Breast epithelium (tissue), 4 donors: Measurements from ENCODE around the gene KAT8. TPM values are rescaled to one million over a fixed set of nuclear protein-coding genes. Genes with fewer than 3 reads are reported as not detected.

Experiments used
- DNase-seq, 2 donors: peaks; one replicate each; pipeline ENCODE4 v3.0.0-alpha.2; 2019; ENCODE audit warnings: low spot score in 2 of 2
- H3K27ac ChIP-seq, 2 donors: fragments of 200-600 bp; sonication (generic) in 1 of 2; one replicate each; pipeline ENCODE4 v1.5.1; 2016 to 2019; ENCODE audit warnings: mild to moderate bottlenecking in 1 of 2
- H3K27me3 ChIP-seq, 2 donors: fragments of 200-600 bp; sonication (generic) in 1 of 2; one replicate each; pipeline versions ENCODE4 v1.5.1 to v1.6.0; 2017 to 2019; ENCODE audit warnings: control low read depth in 1 of 2, mild to moderate bottlenecking in 1 of 2
- H3K36me3 ChIP-seq: fragments of 200-600 bp; one replicate; pipeline ENCODE4 v1.5.1; 2019
- H3K4me1 ChIP-seq, 2 donors: fragments of 200-600 bp; sonication (generic); one replicate each; pipeline ENCODE4 v1.5.1; 2016 to 2019; ENCODE audit warnings: control low read depth in 1 of 2
- H3K4me3 ChIP-seq, 3 donors: fragments of 200-600 bp; sonication (generic); 1 replicate in 2 of 3; 2 replicates in 1 of 3; pipeline ENCODE4 v1.5.1; 2016 to 2019; ENCODE audit warnings: mild to moderate bottlenecking in 3 of 3, moderate library complexity in 2 of 3
- H3K9me3 ChIP-seq, 2 donors: fragments of 200-600 bp; sonication (generic) in 1 of 2; one replicate each; pipeline ENCODE4 v1.5.1; 2016 to 2019; ENCODE audit warnings: control low read depth in 1 of 2
- POLR2A ChIP-seq: fragments of 450-650 bp; IDR thresholded peaks from one replicate; pipeline ENCODE4 v1.6.1; 2016; ENCODE audit warnings: antibody characterized with exemption, mild to moderate bottlenecking, moderate library complexity
- POLR2AphosphoS5 ChIP-seq, 3 donors: sonication (generic); formaldehyde crosslinking; IDR thresholded peaks; one replicate each; pipeline ENCODE4 v1.6.1; 2017; ENCODE audit warnings: antibody characterized with exemption in 3 of 3
- intact Hi-C: fragments of 100-400 bp; cut with DNase I; formaldehyde crosslinking; loops from one replicate; pipeline ENCODE4 v1.15.1; 2023; ENCODE audit warnings: low total_unique reads
- total RNA-seq, 3 donors: library from RNA; depleted of rRNA; stranded (reverse); fragments of >200 nt; gene quantifications; one replicate each; pipeline ENCODE4 v1.1.0, GENCODE V29; 2016
- TF ChIP-seq, protein P1 (sequence below), 3 donors: fragments of 450-650 bp; IDR thresholded peaks; one replicate each; pipeline ENCODE4 v1.5.1; 2016 to 2017; ENCODE audit warnings: antibody characterized with exemption in 3 of 3, mild to moderate bottlenecking in 3 of 3, moderate library complexity in 3 of 3

Gene KAT8
- total RNA-seq, 3 donors from 2014 or later = 53.6 to 85.0 (median 67.8) TPM

DNA sequence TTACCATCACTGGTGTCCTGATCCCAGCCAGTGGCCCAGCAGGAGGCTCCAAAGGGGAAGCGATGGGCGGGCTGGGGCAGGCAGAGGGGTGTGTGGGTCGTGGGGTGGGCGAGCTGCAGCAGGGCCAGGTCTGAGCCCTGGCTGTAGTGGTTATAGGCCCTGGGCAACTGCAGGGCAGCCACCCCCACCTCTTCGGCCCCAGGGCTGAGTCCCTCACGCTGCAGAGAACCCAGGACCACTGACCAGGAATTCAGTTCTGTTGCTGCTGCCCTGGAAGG is 30.9 kb upstream of the KAT8 start:
- no peaks in the 10 kb centered on the region for H3K36me3 ChIP-seq
- H3K27ac ChIP-seq = no peak overlapping the region
- TF ChIP-seq, protein P1, sequence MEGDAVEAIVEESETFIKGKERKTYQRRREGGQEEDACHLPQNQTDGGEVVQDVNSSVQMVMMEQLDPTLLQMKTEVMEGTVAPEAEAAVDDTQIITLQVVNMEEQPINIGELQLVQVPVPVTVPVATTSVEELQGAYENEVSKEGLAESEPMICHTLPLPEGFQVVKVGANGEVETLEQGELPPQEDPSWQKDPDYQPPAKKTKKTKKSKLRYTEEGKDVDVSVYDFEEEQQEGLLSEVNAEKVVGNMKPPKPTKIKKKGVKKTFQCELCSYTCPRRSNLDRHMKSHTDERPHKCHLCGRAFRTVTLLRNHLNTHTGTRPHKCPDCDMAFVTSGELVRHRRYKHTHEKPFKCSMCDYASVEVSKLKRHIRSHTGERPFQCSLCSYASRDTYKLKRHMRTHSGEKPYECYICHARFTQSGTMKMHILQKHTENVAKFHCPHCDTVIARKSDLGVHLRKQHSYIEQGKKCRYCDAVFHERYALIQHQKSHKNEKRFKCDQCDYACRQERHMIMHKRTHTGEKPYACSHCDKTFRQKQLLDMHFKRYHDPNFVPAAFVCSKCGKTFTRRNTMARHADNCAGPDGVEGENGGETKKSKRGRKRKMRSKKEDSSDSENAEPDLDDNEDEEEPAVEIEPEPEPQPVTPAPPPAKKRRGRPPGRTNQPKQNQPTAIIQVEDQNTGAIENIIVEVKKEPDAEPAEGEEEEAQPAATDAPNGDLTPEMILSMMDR (IDR thresholded peaks at IDR 0.05) = no peak
- no peak for TF ChIP-seq POLR2A
- TF ChIP-seq POLR2AphosphoS5 (IDR thresholded peaks at IDR 0.05) = no peak
- no peak for DNase-seq
- no peaks in the 10 kb centered on the region for H3K9me3 ChIP-seq
- H3K4me1 ChIP-seq = no peaks in the 10 kb centered on the region
- no peak overlapping the region for H3K4me3 ChIP-seq
- intact Hi-C loops = no loop called here
- H3K27me3 ChIP-seq = no peaks in the 10 kb centered on the region

DNA sequence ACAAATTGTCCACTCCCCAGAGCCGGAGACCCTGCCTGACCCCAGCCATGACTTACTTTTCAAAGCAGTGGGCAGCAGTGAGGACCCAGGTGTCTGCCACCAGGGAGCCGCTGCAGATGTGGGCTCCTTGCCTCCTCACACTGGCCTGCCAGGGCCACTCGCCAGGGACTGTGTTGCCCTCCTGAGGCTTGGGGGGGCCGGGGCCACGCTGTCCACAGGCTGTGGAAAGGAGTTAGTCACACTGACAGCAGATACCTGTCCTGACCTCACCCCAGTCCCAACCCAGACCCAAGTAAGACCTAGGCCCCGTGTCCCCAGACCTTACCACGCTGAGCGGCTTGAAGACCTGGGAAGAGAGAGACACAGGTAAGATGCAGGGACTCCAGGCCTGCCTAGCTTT is 30.0 kb upstream of the KAT8 start:
- no peak overlapping the region for H3K4me3 ChIP-seq
- no peaks in the 10 kb centered on the region for H3K9me3 ChIP-seq
- no peaks in the 10 kb centered on the region for H3K4me1 ChIP-seq
- no peak overlapping the region for H3K27ac ChIP-seq
- DNase-seq = no peak
- no peaks in the 10 kb centered on the region for H3K36me3 ChIP-seq
- H3K27me3 ChIP-seq = no peaks in the 10 kb centered on the region
- TF ChIP-seq, protein P1 (IDR thresholded peaks at IDR 0.05) = no peak
- TF ChIP-seq POLR2AphosphoS5 (IDR thresholded peaks at IDR 0.05) = no peak
- TF ChIP-seq POLR2A = no peak
- intact Hi-C loops = no loop called here

DNA sequence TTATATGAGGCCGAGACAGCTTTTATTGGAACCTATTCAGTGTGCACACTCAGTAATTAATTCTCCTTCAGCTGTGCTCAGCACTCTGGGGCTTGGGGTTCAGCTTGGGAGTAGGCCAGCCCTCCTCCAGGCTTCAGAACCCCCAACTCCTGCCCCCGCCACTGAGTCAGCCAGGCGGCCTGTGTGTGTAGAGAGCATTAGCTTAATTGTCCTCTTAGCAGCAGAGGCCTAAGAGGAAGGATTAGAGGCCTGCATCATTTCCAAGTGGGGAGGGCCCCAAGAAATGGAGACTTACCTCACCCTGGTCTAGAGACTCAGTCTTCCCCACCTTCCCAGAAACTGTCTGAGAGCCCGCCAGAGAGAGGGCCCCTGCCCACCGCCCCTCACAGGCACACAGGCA is 29.5 kb upstream of the KAT8 start:
- no peaks in the 10 kb centered on the region for H3K9me3 ChIP-seq
- no peaks in the 10 kb centered on the region for H3K36me3 ChIP-seq
- no peaks in the 10 kb centered on the region for H3K27me3 ChIP-seq
- DNase-seq = no peak
- no peak overlapping the region for H3K4me3 ChIP-seq
- H3K27ac ChIP-seq = no peak overlapping the region
- H3K4me1 ChIP-seq = peaks cover 0 to under 1% of the 10 kb centered on the region in 2 donors
- intact Hi-C loops = no loop called here
- TF ChIP-seq, protein P1 (IDR thresholded peaks at IDR 0.05) = no peak
- TF ChIP-seq POLR2AphosphoS5 (IDR thresholded peaks at IDR 0.05) (no peak), POLR2A (no peak)

DNA sequence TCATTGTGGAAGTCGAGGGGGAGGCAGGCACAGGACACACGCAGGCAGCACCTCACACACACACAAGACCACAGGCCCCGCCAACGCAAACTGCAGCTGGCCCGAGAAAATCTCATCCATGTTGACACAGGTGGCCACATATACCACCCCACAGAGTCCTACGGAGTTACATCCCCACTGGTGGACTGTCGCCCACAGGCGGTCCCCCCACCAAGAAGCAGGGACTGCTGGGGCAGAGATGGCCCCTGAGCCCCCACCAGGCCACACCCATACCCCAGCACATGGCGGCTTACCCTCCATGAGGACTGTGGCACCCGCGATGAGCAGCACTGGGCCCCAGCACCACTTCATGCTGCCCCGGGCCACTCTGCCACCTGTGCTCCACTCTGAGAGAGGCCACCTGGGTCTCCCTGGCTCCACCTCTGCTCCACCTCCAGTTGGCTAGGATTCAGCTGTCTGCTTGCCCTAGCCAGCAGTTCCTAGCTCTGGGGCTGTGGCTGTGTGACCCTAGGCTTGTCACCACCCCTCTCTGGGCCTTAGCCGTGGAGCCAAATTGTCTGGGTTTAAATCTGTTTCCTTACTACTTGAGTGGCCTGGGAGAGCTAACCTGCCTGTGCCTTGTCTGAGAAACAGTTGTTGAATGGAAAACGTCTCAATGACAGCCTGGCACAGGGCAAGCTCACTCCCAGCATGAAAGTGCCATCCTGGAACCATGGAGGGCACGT is 28.8 kb upstream of the KAT8 start, which contains the start of gene PRSS53:
Gene PRSS53, minus strand, starts transcription at position 485 of the 725 bp plus-strand sequence. Its CDS starts 134 bp downstream, at position 351.
- no peak for DNase-seq
- intact Hi-C loops = no loop called here

DNA sequence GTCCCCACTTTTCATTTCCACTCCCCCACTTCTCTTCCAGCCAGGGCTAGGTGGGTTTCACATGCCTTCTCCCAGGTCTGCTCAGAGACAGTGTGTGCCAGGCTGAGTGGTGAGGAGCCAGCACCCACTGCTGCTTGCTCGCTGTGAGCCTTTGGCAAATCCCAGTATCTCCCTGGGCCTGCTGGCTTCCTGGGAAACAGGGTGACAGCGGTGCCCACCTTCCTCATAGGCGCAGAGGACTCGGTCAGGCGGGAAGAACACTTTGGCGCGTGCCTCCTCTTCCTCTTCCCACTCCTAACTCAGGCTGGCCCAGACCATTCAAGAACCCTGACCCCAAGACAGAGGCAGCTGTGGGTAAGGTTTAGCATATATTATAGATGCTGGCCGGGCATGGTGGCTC is 28.3 kb upstream of the KAT8 start:
- TF ChIP-seq POLR2AphosphoS5 (IDR thresholded peaks at IDR 0.05) (no peak), POLR2A (no peak)
- TF ChIP-seq, protein P1 (IDR thresholded peaks at IDR 0.05) = no peak
- DNase-seq = no peak
- Histone ChIP-seq H3K27ac (no peak overlapping the region), H3K4me1 (peaks cover 0 to 5% of the 10 kb centered on the region in 2 donors), H3K9me3 (no peaks in the 10 kb centered on the region), H3K27me3 (no peaks in the 10 kb centered on the region), H3K4me3 (no peak overlapping the region), H3K36me3 (no peaks in the 10 kb centered on the region)
- intact Hi-C loops = no loop called here

More for the DNA sequence above, 28.8 kb upstream of the KAT8 start, which contains the start of gene PRSS53:
- TF ChIP-seq POLR2A (no peak), POLR2AphosphoS5 (IDR thresholded peaks at IDR 0.05) (no peak)
- TF ChIP-seq, protein P1 (IDR thresholded peaks at IDR 0.05) = no peak
- Histone ChIP-seq H3K4me3 (no peak within 1 kb of the TSS), H3K9me3 (no peaks in the 10 kb centered on the region), H3K27me3 (no peaks in the 10 kb centered on the region), H3K27ac (no peak within 1 kb of the TSS), H3K36me3 (no peaks in the 10 kb centered on the region), H3K4me1 (peaks cover 0 to 5% of the 10 kb centered on the region in 2 donors)
